ENCODE measurements around the gene OR2AT4.

DNA sequence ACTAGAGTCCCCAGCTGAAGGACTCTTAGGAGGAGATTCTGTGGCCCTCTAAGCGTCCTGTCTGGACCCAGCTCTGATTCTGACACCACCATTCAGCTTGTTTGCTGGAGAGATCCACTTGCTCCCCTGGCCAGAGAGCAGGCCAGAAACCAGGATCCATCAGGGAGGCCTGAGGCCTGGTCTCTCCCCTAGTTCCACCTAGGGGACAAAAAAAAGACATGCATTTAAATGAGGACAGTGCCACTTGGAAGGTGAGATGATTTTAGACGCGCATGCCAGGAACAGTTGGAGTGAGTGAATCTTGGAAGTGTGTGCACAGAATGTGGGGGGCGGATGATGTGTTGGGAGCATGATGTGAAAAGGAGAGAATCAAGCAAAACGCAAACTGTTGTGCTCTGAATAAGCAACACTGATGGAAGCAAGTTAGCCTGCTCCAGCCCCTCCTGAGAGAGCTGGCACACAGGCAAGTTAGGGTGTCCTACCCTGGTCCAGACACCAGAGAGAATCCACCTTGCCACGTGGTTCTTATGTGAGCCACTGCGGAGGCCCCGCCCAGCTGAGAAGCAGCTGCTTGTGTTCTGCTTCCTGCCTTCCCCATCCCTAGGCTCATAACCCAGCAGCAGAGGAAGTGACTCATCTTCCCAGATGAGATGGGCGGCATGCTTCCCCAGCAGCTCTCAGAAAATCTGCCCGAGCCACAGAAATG lies 46.2 kb upstream of the OR2AT4 start:
- TF ChIP-seq, protein P1, sequence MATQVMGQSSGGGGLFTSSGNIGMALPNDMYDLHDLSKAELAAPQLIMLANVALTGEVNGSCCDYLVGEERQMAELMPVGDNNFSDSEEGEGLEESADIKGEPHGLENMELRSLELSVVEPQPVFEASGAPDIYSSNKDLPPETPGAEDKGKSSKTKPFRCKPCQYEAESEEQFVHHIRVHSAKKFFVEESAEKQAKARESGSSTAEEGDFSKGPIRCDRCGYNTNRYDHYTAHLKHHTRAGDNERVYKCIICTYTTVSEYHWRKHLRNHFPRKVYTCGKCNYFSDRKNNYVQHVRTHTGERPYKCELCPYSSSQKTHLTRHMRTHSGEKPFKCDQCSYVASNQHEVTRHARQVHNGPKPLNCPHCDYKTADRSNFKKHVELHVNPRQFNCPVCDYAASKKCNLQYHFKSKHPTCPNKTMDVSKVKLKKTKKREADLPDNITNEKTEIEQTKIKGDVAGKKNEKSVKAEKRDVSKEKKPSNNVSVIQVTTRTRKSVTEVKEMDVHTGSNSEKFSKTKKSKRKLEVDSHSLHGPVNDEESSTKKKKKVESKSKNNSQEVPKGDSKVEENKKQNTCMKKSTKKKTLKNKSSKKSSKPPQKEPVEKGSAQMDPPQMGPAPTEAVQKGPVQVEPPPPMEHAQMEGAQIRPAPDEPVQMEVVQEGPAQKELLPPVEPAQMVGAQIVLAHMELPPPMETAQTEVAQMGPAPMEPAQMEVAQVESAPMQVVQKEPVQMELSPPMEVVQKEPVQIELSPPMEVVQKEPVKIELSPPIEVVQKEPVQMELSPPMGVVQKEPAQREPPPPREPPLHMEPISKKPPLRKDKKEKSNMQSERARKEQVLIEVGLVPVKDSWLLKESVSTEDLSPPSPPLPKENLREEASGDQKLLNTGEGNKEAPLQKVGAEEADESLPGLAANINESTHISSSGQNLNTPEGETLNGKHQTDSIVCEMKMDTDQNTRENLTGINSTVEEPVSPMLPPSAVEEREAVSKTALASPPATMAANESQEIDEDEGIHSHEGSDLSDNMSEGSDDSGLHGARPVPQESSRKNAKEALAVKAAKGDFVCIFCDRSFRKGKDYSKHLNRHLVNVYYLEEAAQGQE (IDR thresholded peaks at IDR 0.05; ENCODE audit: insufficient replicate concordance, low read depth): no peak
- TF ChIP-seq, protein P2, sequence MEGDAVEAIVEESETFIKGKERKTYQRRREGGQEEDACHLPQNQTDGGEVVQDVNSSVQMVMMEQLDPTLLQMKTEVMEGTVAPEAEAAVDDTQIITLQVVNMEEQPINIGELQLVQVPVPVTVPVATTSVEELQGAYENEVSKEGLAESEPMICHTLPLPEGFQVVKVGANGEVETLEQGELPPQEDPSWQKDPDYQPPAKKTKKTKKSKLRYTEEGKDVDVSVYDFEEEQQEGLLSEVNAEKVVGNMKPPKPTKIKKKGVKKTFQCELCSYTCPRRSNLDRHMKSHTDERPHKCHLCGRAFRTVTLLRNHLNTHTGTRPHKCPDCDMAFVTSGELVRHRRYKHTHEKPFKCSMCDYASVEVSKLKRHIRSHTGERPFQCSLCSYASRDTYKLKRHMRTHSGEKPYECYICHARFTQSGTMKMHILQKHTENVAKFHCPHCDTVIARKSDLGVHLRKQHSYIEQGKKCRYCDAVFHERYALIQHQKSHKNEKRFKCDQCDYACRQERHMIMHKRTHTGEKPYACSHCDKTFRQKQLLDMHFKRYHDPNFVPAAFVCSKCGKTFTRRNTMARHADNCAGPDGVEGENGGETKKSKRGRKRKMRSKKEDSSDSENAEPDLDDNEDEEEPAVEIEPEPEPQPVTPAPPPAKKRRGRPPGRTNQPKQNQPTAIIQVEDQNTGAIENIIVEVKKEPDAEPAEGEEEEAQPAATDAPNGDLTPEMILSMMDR (IDR thresholded peaks at IDR 0.05; ENCODE audit: insufficient read depth, low read length): no peak
- 0 out of 2 replicates have a peak, but pooled peaks have one; percentile 20 for TF ChIP-seq POLR2AphosphoS5 (IDR thresholded peaks at IDR 0.05; ENCODE audit: low read depth)

Measured in HL-60 (cell line).